Suprapubic skin (tissue), 4 donors: ENCODE results near the gene MFAP1. TPM values are rescaled to one million over a fixed set of nuclear protein-coding genes. Genes with fewer than 3 reads are reported as not detected.
A peak's percentile ranks its signal among the peaks of the same experiment; 100 is the strongest.

Experiments used
- DNase-seq, 2 donors: peaks; one replicate each; pipeline ENCODE4 v3.0.0-alpha.2; 2019; ENCODE audit warnings: low spot score in 2 of 2
- H3K27ac ChIP-seq: fragments of 200-600 bp; sonication (generic); one replicate; pipeline ENCODE4 v1.5.1; 2019
- H3K27me3 ChIP-seq: fragments of 200-600 bp; sonication (generic); one replicate; pipeline ENCODE4 v1.5.1; 2019
- H3K36me3 ChIP-seq: fragments of 200-600 bp; sonication (generic); one replicate; pipeline ENCODE4 v1.5.1; 2019
- H3K4me1 ChIP-seq: fragments of 200-600 bp; sonication (generic); one replicate; pipeline ENCODE4 v1.5.1; 2019
- H3K4me3 ChIP-seq: fragments of 200-600 bp; sonication (generic); one replicate; pipeline ENCODE4 v1.5.1; 2019; ENCODE audit warnings: mild to moderate bottlenecking
- H3K9me3 ChIP-seq: fragments of 200-600 bp; sonication (generic); one replicate; pipeline ENCODE4 v1.5.1; 2019
- EP300 ChIP-seq: sonication (generic); formaldehyde crosslinking; IDR thresholded peaks from one replicate; pipeline ENCODE4 v1.6.1; 2017; ENCODE audit warnings: antibody characterized with exemption
- POLR2A ChIP-seq, 2 donors: fragments of 450-650 bp; IDR thresholded peaks; one replicate each; pipeline ENCODE4 v1.6.1; 2017; ENCODE audit warnings: antibody characterized with exemption in 2 of 2, mild to moderate bottlenecking in 2 of 2, moderate library complexity in 2 of 2
- POLR2AphosphoS5 ChIP-seq, 3 donors: sonication (generic); formaldehyde crosslinking; IDR thresholded peaks; one replicate each; pipeline ENCODE4 v1.6.1; 2017; ENCODE audit warnings: antibody characterized with exemption in 3 of 3
- WGBS: methylation state at CpG from one replicate; pipeline ENCODE4 v1.1.5; 2018; 5-methylcytosine and 5-hydroxymethylcytosine counted together
- total RNA-seq, 4 donors: library from RNA; depleted of rRNA; stranded (reverse); fragments of >200 nt; gene quantifications; one replicate each; pipeline ENCODE4 v1.1.0, GENCODE V29; 2016
- TF ChIP-seq, protein P1 (sequence below), 2 donors: fragments of 200-600 bp in 1 of 2; fragments of 450-650 bp in 1 of 2; sonication (generic) in 1 of 2; IDR thresholded peaks; one replicate each; pipeline ENCODE4 v1.5.1; 2016 to 2019; ENCODE audit warnings: antibody characterized with exemption in 2 of 2, mild to moderate bottlenecking in 1 of 2, moderate library complexity in 1 of 2

MFAP1 gene
- total RNA-seq, 4 donors from 2014 or later = 12.8 to 17.7 (median 15.4) TPM

DNA sequence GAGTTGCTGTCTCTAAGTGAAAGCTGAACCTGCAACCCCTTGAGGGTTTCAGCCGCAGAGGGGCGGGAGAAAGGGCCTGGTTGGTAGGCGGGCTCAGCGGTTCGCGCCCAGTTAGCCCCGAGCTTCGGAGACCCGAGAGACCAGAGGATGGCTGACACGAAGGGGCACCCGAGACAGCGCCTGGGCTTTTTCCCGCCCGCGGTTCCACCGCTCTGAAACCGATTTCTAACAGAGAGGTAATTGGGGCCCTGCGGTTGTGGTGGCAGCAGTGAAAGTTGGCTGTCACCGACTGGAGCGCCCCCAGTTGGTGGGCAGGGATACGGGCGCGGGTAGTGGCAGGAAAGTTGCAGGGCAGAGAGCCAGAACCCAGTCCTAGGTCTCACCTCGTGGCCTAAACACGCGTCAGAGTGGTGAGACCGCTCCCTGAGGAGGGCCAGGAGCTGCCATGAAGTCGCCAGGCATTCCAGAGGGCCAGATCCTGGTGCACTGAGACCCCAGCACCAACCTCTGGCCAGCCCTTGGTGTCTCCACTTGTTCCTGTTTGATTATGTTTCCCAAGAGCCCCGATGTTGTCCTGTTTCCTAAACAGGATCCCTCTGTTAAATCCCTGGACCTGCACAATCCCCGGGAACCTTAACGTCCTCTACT is 47.1 kb downstream of the MFAP1 start:
- Histone ChIP-seq H3K9me3 (no peaks in the 10 kb centered on the region), H3K4me3 (peak overlapping the region; percentile 65), H3K27ac (peak overlapping the region; percentile 89), H3K36me3 (peaks cover 16% of the 10 kb centered on the region), H3K4me1 (peaks cover 31% of the 10 kb centered on the region), H3K27me3 (no peaks in the 10 kb centered on the region)
- TF ChIP-seq EP300 = no peak
- peak in 1 of 3 donors; percentile 41 for TF ChIP-seq POLR2AphosphoS5 (IDR thresholded peaks at IDR 0.05)
- TF ChIP-seq, protein P1, sequence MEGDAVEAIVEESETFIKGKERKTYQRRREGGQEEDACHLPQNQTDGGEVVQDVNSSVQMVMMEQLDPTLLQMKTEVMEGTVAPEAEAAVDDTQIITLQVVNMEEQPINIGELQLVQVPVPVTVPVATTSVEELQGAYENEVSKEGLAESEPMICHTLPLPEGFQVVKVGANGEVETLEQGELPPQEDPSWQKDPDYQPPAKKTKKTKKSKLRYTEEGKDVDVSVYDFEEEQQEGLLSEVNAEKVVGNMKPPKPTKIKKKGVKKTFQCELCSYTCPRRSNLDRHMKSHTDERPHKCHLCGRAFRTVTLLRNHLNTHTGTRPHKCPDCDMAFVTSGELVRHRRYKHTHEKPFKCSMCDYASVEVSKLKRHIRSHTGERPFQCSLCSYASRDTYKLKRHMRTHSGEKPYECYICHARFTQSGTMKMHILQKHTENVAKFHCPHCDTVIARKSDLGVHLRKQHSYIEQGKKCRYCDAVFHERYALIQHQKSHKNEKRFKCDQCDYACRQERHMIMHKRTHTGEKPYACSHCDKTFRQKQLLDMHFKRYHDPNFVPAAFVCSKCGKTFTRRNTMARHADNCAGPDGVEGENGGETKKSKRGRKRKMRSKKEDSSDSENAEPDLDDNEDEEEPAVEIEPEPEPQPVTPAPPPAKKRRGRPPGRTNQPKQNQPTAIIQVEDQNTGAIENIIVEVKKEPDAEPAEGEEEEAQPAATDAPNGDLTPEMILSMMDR (IDR thresholded peaks at IDR 0.05) = peak; percentile 63 to 86
- TF ChIP-seq POLR2A (IDR thresholded peaks at IDR 0.05) = no peak
- peak; percentile 91 to 93 for DNase-seq
- WGBS = 3% methylated on average over 14 of the region's 31 CpGs

DNA sequence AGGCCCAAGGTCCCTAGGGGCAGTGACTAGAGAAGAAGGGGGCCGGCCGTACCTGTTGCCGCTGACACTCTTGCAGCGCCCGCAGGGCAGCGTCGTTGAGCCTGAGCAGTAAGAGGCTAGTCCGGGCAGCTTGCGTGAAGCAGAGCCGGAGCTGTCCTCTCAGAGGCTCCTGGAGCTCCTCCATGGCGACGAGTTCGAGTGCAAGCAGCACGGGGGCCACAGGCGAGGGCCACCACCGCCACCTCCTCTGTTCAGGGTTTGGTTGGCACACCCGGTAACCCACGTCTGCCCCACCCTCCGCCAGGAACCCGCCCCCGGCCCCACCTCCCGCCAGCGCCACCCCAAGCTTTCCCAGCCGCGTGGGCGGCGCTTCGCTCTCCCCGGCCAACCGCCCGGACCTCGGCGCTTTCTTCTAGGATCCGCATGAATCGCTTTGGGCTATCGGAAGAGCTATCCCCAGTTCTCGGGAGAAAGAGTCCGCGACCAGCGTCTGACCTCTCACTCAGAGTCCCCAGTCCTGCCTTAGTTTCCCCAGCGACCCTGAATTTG is 47.7 kb downstream of the MFAP1 start, which contains the start of gene ELL3:
ELL3 (minus strand) TSS at position 249 of the 549 bp plus-strand sequence; CDS start at position 184, 65 bp downstream.
- peak within 1 kb of the TSS; percentile 65 for H3K4me3 ChIP-seq
- peaks cover 37% of the 10 kb centered on the region for H3K4me1 ChIP-seq
- no peaks in the 10 kb centered on the region for H3K27me3 ChIP-seq
- peak; percentile 88 for DNase-seq
- H3K27ac ChIP-seq = peak within 1 kb of the TSS; percentile 89
- TF ChIP-seq POLR2AphosphoS5 (IDR thresholded peaks at IDR 0.05) (no peak), POLR2A (IDR thresholded peaks at IDR 0.05) (no peak), EP300 (no peak)
- TF ChIP-seq, protein P1 (IDR thresholded peaks at IDR 0.05) = no peak
- WGBS = 2% methylated on average over 22 of the region's 41 CpGs
- peaks cover 17% of the 10 kb centered on the region for H3K36me3 ChIP-seq
- H3K9me3 ChIP-seq = no peaks in the 10 kb centered on the region

DNA sequence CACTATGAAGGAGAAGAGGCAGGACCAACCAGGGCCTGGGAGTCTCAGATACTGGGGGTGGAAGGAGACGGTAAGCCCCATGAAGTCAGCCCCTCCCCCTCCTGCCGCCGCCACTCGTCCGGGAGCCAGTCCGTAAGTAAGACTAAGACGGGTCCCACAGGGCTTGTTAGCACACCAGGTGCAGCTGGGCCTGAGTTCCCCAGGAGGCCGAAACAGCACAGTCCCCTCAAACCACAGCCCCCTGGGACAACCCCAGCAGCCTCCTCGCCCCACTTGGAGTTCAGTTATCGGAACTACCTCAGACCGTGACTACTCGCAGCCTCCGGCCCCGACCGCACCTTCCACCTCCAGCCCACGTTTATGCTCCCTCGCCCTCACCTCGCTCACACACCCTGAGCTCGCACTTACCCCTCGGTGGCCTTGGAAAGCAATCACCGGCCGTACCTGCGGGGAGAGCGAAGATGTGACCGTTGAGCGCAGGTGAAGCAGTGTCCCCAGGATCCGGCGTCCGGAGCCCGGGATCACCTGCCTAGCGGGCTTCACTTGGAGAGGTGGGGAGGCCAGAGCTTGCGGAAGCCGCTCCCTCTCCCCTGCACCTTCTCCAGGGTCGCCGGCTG is 48.3 kb downstream of the MFAP1 start:
- peak overlapping the region; percentile 89 for H3K27ac ChIP-seq
- no peaks in the 10 kb centered on the region for H3K9me3 ChIP-seq
- no peak for DNase-seq
- H3K36me3 ChIP-seq = peaks cover 23% of the 10 kb centered on the region
- H3K4me1 ChIP-seq = peaks cover 43% of the 10 kb centered on the region
- 23% methylated on average over 34 of the region's 35 CpGs for WGBS
- peak overlapping the region; percentile 65 for H3K4me3 ChIP-seq
- H3K27me3 ChIP-seq = no peaks in the 10 kb centered on the region
- TF ChIP-seq, protein P1 (IDR thresholded peaks at IDR 0.05) = no peak
- TF ChIP-seq POLR2A (IDR thresholded peaks at IDR 0.05) (no peak), EP300 (no peak), POLR2AphosphoS5 (IDR thresholded peaks at IDR 0.05) (no peak)

DNA sequence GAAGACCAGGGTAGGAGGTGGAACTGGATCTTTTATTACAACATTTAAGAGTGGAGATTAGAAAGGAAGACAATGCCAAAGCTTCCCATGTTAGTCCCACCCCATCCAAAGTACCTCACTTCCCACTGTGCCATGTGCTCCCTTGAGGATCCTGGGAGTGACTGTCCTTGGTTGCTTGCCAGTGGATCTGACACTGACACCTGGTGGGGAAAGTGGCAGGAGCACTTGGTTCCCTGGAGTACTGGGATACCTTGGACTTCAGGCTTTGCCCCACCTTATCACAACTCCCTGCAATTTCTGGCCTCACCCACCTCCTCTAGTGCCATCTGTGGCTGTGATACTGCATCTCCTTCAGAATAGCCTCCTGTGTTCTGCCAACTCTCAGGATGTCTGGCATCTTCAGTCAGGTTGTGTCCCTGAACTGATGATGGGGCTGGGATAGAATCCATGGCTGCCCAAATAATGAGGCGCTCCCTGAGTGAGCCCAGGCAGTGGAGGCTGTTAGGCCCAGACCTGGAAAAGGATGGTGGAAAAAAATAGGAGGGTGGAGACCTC is 49.0 kb downstream of the MFAP1 start:
- peak in 1 of 2 donors; percentile 76 for DNase-seq
- Histone ChIP-seq H3K4me3 (peak overlapping the region; percentile 65), H3K9me3 (no peaks in the 10 kb centered on the region), H3K4me1 (peaks cover 46% of the 10 kb centered on the region), H3K36me3 (peaks cover 31% of the 10 kb centered on the region), H3K27me3 (no peaks in the 10 kb centered on the region), H3K27ac (peak overlapping the region; percentile 89)
- TF ChIP-seq, protein P1 (IDR thresholded peaks at IDR 0.05) = peak; percentile 6 to 46
- TF ChIP-seq EP300 = no peak
- 88% methylated on average over 1 of the region's 1 CpG for WGBS

DNA sequence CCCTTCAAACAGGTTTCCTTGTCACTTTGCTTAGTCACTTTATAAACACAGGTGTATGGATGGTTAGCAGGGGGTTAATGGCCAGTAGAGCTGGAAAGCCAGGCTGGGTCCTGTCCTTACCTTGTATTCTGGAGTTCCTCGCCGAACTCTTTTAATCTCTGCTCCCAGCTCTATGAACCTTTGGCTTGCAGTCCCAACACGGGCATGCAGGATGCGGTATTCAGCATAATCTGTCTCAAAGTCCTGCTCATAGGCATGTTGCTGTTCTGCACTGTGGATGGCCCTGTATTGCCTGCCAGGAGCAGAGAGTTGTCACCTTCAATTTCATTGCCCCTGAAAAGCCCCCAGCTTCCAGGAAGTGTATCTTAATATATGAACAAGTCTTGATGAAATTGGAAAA is 50.4 kb downstream of the MFAP1 start:
- TF ChIP-seq, protein P1 (IDR thresholded peaks at IDR 0.05) = no peak
- TF ChIP-seq EP300 (no peak), POLR2AphosphoS5 (IDR thresholded peaks at IDR 0.05) (no peak), POLR2A (IDR thresholded peaks at IDR 0.05) (no peak)
- Histone ChIP-seq H3K4me1 (peaks cover 46% of the 10 kb centered on the region), H3K27me3 (no peaks in the 10 kb centered on the region), H3K4me3 (no peak overlapping the region), H3K9me3 (no peaks in the 10 kb centered on the region), H3K27ac (no peak overlapping the region), H3K36me3 (peaks cover 38% of the 10 kb centered on the region)
- no peak for DNase-seq
- WGBS = 80% methylated on average over 4 of the region's 4 CpGs
